Activated effector memory CD4-positive, alpha-beta T cell treated with Interleukin-2 at 50 U/mL for 16 hours (primary cell): Measurements from ENCODE around the gene TRIM24.
"Not testable (repeated sequence)": the region's sequence is repeated elsewhere in the genome, so short reads cannot be mapped to it uniquely, and the experiment has no call there.

ENCODE experiments used
- DNase-seq: peaks from one replicate; pipeline ENCODE4 v3.0.0-alpha.2; 2020

Gene TRIM24

DNA sequence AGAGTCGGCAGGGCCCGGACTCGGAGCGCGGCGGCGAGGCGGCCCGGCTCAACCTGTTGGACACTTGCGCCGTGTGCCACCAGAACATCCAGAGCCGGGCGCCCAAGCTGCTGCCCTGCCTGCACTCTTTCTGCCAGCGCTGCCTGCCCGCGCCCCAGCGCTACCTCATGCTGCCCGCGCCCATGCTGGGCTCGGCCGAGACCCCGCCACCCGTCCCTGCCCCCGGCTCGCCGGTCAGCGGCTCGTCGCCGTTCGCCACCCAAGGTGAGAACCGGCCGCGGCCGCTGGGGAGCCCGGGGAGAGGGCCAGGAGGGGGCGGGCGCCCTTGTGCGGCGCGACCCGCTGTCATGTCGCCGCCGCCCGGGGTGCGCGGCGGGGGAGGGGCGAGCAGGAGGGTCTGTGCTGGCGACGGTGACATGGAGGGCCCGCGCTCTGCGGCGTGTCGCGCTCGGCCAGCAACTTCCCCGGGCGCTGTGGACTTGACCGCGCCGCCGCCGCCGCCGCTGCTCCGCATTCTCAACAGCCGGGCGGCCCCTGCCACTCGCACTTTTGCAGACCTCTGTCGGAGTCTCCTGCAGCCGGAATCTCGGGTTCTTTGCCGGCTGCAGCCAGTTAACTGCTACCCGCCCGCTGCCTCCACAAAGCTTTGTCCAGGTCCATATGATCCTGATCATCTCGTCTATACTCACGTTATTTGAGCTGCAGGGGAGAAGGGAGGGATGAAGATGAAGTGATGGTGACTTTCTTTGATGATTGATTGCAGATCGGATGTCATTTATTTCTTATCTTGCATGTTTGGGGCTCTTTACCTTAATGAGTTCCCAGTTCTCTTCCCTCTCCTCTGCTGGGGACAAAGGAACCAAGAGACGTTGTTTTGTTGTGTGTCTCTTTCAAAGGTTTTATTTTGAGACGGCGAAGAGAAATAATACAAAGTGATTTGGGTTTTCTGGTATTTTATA lies 869 bp downstream of the TRIM24 start:
- DNase-seq, result peak; percentile 50

DNA sequence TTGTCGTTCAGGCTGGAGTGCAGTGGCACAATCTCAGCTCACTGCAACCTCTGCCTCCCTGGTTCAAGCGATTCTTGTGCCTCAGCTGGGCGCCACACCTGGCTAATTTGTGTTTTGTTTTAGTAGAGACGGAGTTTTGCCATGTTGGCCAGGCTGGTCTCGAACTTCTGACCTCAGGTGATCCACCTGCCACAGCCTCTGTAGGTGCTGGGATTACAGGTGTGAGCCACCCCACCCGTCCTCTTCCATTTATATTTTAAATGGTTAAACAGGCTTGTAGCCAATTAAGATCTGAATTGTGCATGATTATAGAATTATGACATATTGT lies 3.2 kb downstream of the TRIM24 start:
- not testable (repeated sequence) for DNase-seq

DNA sequence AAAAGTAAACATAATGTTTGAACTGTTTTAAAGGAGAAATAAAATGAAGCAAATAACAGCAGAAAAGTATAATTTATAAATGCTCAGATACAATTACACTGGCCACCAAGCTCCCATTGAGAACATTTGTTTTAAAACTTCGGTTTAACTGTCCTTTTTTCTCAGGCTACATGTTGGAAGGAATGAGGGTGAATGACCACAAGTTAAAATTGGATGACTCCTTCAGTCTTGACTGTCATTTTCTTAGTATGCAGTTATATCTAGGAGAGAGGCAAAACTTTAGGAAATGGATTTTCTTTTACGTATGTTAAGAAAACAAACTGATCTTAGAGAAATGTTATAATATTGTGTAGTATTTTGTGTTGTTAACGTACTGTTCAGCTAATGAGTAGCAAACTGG lies 5.0 kb downstream of the TRIM24 start:
- DNase-seq, result no peak

DNA sequence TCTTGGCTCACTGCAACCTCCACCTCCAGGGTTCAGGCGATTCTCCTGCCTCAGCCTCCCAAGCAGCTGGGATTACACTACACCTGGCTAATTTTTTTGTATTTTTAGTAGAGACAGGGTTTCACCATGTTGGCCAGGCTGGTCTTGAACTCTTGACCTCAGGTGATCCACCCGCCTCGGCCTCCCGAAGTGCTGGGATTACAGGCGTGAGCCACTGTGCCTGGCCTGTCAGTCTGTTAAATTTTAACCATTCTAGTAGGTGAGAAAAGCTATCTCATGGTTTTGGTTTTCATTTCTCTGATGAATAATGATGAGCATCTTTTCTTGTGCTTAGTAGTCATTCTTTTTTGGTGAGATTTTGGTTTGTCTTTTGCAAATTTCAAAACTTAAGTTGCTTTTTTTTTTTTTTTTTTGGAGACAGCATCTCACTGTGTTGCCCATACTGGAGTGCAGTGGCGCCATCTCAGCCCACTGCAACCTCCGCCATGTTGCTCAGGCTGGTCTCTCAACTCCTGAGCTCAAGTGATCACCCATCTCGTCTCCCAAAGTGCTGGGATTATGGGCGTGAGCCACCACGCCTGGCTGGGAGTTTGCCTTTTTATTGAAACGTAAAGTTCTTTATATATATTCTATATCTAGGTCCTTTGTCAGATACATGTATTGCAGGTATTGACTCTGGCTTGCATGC lies 6.2 kb downstream of the TRIM24 start:
- not testable (repeated sequence) for DNase-seq

DNA sequence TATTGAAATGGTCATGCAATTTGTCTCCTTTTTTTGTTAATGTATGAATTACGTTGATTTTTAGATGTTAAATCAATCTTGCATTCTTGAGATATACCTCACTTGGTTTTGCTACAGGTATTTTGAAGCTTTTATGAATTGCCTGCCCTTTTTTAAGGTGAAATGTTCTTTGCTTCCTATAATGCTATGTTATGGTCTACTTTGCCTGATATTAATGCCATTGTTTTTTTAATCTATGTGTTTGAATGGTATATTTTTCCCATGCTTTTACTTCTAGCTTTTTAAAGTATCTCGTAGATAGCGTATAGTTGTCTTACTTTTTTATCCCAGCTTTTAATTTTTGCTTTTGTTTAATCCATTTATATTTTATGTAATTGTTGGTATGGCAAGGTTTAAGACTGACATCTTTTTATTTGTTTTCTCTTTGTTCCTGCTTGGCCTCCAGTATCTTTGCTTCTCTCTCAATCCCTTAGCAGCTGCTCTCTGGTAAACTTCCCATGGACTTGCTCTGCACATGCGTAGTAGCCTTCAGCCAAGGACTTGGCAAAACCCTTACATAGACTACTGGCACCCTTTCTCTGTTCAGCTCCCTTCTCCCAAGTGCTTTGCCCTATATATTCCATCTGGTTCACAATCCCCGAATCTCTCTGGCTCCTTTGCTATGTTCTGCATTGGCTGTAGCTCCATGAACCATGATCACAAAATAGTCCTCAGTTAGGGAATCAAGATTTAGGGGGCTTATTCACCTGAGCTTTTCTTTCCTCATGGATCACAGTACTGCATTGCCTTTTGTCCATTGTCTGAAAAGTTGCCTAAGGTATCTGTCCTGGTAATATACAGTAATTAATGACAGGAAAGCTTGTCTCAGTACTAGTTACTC lies 8.4 kb downstream of the TRIM24 start:
- DNase-seq, result no peak

DNA sequence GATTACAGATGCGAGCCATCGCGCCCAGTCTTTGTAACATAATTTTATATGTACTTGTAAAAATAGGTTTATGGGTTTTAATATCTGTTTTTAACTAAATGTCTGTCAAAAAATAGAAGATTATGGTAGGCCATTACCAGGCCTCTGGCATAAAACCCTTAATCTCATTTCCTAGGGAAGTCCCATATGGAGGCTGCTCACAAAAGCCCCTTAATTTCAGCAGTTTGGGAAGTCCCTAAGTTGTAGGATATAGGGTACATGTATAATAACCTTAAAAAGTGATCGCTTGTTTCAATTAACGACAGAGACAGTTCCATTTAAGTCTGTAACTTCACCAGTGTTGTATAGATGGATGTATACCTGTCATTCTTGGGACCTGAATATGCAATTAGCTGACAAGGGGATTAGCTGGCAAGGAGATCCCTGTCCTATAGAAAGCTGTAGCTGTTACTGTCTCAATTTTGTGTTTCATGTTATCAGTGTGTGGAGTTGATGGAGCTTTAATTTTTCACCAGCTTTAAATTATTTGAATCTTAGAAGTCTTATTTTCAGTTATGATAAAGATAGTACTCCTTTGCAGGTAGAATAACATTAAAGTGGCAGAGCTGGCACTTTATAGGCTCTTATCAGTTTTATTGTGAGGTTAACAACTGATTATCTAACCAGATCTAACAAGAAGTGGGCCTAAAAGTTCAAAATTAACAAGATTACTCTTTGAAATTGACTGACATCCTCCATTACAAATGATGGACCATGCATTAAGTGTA lies 10.5 kb downstream of the TRIM24 start:
- no peak for DNase-seq

DNA sequence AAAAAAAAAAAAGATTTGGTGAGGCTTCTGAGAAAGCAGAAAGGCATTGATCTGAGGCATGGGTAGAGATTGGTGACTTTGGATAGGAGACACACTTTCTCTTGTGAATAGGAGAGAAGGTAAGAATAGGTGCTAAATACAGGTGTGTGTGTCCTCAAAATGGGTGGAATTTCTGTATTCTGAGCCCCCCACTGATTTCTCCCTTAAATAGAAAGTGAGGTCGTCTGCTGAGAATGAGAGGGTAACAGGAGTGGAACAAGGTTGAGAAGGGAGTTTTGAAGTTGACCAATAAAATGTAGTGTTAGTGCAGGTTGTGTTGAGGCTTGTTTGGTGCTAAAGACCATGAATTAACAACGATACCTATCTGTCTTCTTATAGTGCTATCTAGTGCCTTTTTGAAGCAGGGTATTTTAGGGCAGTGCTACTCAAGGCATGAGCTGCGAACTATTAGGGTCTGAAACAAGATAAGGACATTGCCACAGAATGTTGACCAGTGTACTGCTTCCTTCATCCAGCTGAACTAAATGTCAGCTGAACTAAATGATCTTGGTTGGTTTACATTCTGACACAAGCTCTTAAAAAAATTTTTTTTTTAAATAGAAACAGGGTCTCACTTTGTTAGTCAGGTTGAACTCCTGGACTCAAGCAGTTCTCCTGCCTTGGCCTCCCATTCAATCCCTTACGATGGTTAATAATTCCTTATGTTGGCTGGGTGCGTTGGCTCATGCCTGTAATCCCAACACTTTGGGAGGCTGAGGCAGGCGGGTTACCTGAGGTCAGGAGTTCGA lies 12.4 kb downstream of the TRIM24 start:
- DNase-seq, result no peak

DNA sequence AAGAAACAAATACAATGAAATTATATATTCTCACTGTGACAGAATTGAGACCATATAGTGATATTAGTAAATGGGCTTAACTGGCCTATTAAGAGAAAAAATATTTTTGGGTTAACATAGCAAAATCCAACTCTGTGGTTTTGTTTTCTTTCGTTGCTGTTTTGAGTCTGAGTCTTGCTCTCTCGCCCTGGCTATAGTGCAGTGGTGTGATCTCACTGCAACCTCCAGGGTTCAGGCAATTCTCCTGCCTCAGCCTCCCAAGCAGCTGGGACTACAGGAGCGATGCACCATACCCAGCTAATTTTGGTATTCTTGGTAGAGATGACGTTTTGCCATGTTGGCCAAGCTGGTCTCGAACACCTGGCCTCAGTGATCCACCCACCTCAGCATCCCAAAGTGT lies 15.3 kb downstream of the TRIM24 start:
- DNase-seq, result no peak

DNA sequence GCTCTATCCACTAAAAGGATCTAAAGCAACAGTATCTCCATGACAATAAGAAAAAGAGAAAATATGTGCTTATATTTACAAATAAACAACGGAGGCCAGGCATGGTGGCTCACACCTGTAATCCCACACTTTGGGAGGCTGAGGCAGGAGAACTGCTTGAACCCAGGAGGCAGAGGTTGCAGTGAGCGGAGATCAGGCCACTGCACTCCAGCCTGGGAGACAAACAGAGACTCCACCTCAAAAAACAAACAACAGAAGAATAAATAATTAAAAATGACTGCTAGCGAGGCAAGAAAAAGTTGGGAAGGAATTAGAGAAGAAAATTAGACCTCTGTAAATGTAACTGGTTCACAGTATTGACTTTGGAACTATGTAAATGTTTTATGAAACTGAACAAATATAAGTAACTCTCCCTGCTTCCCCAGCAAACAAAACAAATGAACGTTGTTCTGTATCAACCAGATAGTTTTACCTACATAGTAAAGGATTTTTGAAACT lies 17.1 kb downstream of the TRIM24 start:
- no peak for DNase-seq

DNA sequence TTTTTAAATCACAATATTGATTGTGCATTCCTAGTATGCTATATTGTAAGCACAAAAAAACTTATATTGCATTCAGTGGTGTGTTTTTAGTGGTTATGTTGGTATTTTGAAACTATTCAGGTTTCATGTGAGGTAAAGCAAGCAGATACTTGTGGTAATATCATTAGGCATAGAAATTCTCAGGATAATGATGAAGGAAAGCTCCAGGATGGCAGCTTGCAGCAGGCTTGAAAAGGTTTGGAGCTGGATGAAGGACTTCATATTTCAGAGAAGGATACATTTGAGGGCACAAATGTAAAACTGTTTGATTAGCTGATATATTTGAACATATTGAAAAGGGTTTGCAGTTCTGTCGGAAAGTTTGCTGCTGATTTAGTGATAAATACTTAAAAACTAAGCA lies 17.5 kb downstream of the TRIM24 start:
- no peak for DNase-seq

DNA sequence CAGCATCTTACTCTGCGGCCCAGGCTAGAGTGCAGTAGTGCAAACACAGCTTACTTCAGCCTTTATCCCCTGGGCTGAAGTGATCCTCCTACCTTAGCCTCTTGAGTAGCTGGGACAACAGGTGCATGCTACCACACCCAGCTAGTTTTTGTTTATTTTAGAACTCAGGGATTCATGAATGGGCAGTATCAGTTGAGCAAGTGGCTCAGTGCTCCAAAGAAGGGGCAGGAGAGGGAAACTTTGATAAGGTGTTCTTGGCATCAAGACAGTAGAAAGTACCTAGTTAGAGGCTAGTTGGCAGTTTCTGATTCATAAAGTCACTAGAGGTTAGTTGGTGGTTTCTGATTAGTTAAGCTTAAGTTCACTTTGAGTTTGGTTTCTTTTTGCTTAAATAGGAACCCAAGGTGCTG lies 18.4 kb downstream of the TRIM24 start:
- DNase-seq, result no peak

DNA sequence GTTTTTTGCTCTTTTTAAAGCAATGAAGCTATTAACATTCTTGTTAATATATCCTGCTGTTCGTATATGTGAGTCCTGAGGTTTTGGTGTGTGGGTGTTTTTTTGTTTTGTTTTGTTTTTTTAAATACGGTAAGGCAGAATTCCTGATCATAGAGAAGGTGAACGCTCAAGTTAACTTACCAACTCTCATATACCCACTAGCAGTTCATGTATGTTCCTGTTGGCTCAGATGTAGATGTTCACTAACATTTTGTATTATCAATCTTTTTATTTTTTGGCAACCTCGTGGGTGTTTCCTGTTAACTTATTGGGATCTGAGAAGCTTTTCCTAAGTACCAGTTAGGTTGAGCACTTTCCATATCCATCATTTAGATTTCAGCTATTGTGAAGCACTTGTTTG lies 20.5 kb downstream of the TRIM24 start:
- no peak for DNase-seq

DNA sequence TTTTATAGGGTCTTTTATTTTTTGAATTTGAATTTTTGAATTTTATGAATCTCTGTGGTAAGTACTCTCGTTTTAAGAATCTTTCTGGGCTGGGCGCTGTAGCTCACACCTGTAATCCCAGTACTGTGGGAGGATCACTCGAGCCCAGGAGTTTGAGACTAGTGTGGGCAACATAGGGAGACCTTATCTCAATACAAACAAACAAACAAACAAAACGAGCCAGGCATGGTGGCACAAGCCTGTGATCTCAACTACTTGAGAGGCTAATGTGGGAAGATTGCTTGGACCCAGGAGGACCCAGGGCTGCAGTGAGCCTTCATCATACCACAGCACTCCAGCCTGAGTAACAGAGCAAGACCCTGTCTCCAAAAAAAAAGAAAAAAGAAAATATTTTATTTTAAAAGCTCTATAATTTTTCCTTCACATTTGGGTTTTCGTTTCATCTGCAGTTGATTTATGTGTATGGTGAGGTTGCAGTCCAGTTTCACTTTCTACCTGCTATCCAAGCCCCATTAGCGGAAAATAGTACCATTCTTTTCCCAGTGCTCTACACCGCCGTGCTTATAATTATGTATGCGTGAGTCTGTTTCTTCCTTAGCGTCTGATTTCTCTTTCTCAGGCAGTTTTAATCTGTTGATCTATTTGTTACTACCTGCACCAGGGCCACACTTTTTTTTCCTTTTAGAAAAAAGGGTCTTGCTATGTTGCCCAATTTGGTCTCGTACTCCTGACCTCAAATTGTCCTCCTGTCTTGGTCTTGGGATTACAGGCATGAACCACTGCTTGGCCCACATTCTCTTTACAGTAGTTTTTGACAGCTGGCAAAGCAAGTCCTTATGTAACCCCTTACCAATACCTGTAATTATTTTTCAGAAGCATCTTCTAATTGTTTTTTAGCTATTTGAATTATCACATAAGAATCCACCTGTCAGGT lies 21.7 kb downstream of the TRIM24 start:
- DNase-seq, result no peak

DNA sequence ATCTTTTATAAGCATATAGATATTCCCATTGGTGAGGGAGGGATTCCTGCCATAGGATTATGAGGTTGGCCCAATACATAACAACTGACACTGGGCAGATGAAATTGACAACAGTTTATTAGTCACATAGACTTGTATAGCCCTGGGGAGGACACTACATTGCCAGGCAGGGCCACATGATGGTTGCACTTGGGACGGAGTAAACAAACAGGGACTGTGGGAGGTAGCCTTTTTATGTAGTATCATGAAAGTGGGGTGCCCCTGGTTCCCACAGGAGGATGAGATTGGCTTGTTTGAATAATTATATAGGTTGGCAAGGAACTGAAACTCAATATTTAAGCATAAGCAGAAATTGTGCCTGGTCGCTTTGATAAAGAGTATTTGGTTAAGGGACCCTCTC lies 23.5 kb downstream of the TRIM24 start:
- no peak for DNase-seq

DNA sequence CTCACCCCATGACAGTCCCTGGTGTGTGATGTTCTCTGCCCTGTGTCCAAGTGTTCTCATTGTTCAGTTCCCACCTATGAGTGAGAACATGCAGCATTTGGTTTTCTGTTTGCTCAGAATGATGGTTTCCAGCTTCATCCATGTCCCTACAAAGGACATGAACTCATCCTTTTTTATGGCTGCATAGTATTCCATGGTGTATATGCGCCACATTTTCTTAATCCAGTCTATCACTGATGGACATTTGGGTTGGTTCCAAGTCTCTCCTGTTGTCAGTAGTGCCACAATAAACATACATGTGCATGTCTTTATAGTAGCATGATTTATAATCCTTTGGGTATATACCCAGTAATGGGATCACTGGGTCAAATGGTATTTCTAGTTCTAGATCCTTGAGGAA lies 25.4 kb downstream of the TRIM24 start:
- not testable (repeated sequence) for DNase-seq

DNA sequence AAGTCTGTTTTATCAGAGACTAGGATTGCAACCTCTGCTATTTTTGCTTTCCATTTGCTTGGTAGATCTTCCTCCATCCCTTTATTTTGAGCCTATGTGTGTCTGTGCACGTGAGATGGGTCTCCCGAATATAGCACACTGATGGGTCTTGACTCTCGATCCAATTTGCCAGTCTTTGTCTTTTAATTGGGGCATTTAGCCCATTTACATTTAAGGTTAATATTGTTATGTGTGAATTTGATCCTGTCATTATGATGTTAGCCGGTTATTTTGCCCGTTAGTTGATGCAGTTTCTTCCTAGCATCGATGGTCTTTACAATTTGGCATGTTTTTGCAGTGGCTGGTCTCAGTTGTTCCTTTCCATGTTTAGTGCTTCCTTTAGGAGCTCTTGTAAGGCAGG lies 29.1 kb downstream of the TRIM24 start:
- not testable (repeated sequence) for DNase-seq

DNA sequence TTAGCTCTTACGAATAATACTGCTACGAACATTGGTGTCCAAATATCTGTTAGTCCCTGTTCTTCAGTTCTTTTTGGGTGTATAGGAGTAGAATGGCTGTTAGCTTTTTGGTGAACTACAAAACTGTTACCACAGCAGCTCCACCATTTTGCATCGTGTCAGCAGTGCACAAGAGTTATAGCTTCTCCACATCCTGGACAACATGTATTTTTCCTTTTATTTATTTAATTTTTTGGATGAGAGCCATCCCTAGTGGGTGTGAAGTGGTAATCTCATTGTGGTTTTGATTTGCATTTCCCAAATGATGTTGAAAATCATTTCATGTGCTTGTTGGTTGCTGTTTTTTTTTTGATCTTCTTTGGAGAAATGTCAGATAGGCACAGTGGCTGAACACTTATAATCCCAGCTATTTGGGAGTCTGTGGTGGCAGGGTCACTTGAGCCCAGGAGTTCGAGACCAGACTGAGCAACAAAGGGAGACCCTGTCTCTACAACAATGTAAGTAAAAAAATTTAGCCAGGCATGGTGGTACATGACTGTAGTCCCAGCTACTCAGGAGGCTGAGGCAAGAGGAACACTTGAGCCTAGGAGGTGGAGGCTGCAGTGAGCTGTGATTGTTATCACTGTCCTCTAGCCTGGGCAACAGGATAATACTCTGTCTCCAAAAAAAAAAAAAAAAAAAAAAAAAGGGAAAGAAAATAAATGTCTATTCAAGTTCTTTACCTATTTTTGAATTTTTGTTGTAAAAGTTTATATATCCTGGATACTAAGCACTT lies 31.7 kb downstream of the TRIM24 start:
- DNase-seq, result no peak

DNA sequence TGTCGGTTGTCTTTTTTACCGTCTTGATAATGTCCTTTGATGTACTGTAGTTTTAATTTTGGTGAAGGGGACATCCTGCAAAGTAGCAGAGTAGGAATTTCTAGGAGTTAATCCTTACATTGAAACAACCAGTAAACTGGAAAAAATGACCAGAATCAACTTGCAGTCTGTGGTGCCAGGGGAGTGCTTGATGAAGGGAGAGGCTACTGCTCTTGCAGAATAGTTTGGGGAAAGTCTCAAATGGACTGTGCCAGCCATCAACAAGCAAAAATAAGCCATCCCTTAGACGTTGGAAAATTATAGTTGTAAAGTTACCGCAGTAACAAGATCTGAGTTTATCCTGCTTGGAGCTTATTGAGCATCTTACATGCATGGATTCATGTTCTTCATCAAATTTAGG lies 32.4 kb downstream of the TRIM24 start:
- DNase-seq, result no peak

DNA sequence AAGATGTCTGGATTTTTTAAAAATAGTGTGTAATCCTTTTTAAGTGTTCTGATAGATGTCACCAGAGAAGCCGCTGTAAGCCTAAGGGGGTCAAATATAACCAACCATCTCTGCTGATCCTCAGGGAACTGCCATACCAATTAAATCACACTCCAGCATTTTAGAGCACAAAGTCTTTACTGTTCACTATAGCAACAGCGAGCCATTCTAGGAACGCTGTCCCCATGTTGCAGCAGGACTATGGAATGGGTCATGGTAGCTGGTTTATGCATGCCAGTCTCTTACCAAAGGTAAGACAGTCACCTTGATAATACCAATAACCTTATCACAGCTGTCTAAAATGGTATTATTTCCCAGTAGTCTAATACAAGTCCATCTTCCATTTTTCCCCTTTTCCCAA lies 33.5 kb downstream of the TRIM24 start:
- DNase-seq, result no peak

DNA sequence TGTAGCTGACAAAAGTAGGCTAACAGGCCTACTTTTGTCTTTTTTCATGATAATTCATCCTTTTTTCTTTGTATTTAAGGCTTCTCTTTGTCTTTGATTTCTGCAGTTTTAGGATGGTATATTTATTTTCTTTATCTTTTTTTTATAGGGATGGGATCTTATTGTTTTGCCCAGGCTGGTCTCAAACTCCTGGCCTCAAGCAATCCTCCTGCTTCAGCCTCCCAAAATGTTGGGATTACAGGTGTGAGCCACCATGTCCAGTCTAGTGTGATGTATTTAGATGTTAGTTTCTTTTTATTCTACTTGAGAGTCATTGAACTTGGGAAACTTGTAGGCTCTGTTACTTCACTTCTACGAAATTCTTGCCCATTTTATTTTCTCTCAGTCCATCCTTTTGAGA lies 35.4 kb downstream of the TRIM24 start:
- DNase-seq, result no peak
